ENCODE results near the gene RNF180. TPM values are rescaled to one million over a fixed set of nuclear protein-coding genes. Genes with fewer than 3 reads are reported as not detected.

The RNF180 gene
- total and polyA plus RNA-seq, 2 of the 8 experiments (the other 6 are each of a cell fraction or from before 2014, with no cell fraction given): 0.39 to 2.3 TPM

DNA sequence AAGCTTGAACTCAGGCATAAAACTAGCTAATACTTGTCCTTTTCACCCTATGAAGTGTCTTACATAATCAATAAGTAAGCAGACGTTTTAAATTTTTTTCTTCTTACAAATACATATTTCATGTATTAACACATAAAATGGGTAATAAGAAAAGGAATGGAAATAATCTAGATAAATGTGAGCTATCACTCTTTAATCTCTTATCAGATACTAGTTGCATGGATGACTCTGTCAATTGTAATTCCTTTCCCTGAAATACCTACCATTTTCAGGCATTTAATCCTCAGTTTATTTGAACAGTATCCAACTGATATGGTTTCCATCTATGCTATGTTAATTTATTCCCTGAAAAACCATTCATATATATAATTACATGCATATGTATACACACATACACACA is 174.1 kb downstream of the RNF180 start:
- Histone ChIP-seq H2BK20ac (ENCODE audit: low read length) (no peak overlapping the region), H3K27me3 (replicated peaks in 1 of 4; ENCODE audit: control insufficient read depth in 3 of 4, extremely low read depth in 1 of 4, insufficient read depth in 3 of 4, low read length in 3 of 4) (no peaks in the 10 kb centered on the region), H4K20me1 (replicated peaks in 1 of 2; ENCODE audit: control insufficient read depth in 1 of 2, insufficient read depth in 2 of 2, low read length in 2 of 2) (no peaks in the 10 kb centered on the region), H3K4me3 (ENCODE audit: extremely low read depth in 1 of 4, insufficient read depth in 2 of 4, low read depth in 3 of 4, low read length in 4 of 4) (no peak overlapping the region), H4K5ac (ENCODE audit: insufficient read length, low read depth, low read length) (no peak overlapping the region), H2BK5ac (ENCODE audit: low read depth, low read length) (no peak overlapping the region), H3K23ac (ENCODE audit: insufficient read length) (no peak overlapping the region), H3K36me3 (ENCODE audit: control insufficient read depth in 2 of 4, insufficient read depth in 4 of 4, low read length in 3 of 4) (no peaks in the 10 kb centered on the region), H3K4ac (replicated peaks; ENCODE audit: insufficient read length, low read depth, low read length) (no peak overlapping the region), H4K8ac (ENCODE audit: extremely low read depth, insufficient read depth, low read length) (no peak overlapping the region), H2AK5ac (ENCODE audit: low read depth, low read length) (no peak overlapping the region), H3K4me1 (replicated peaks in 1 of 4; ENCODE audit: control insufficient read depth in 3 of 4, insufficient read depth in 4 of 4, low read length in 3 of 4) (no peaks in the 10 kb centered on the region), H4K91ac (replicated peaks; ENCODE audit: insufficient read length, low read length) (no peak overlapping the region), H2BK15ac (ENCODE audit: low read length) (no peak overlapping the region), H3K14ac (ENCODE audit: insufficient read length) (no peak overlapping the region), H3K23me2 (ENCODE audit: low read depth, low read length) (no peaks in the 10 kb centered on the region), H3K9me3 (ENCODE audit: insufficient read depth in 2 of 2, low read depth in 1 of 2, low read length in 1 of 2) (no peaks in the 10 kb centered on the region), H3K27ac (ENCODE audit: low read depth, low read length) (no peak overlapping the region), H2BK12ac (ENCODE audit: low read depth, low read length) (no peak overlapping the region), H3K79me2 (ENCODE audit: control insufficient read depth in 1 of 2, insufficient read depth in 2 of 2, low read length in 2 of 2) (no peaks in the 10 kb centered on the region), H3K4me2 (ENCODE audit: insufficient read depth in 1 of 2, low read depth in 2 of 2, low read length in 2 of 2) (no peak overlapping the region), H3K9ac (replicated peaks in 1 of 4; ENCODE audit: extremely low read depth in 1 of 4, low read depth in 3 of 4, low read length in 3 of 4) (no peak overlapping the region), H3K18ac (ENCODE audit: extremely low read depth, low read length) (no peak overlapping the region), H2BK120ac (replicated peaks; ENCODE audit: low read depth, low read length) (no peak overlapping the region), H3K56ac (replicated peaks; ENCODE audit: insufficient read length, low read depth, low read length) (no peak overlapping the region), H3K79me1 (ENCODE audit: low read depth, low read length) (no peaks in the 10 kb centered on the region), H2AFZ (ENCODE audit: low read length) (no peak overlapping the region)
- POLR2A ChIA-PET (ENCODE audit: partially characterized antibody): no interaction called here
- no peak for DNase-seq (ENCODE audit: low read depth in 1 of 2, low spot score in 2 of 2)
- TF ChIP-seq SIN3A (conservative IDR thresholded peaks at IDR 0.05 in 1 of 2, IDR thresholded peaks at IDR 0.05 in 1 of 2; ENCODE audit: low read depth in 1 of 2, low read length in 2 of 2) (no peak), NANOG (IDR thresholded peaks at IDR 0.05; ENCODE audit: insufficient read depth, low read depth, low read length, poor library complexity, severe bottlenecking) (no peak), JUND (IDR thresholded peaks at IDR 0.05; ENCODE audit: low read length) (no peak), KDM4A (IDR thresholded peaks at IDR 0.05; ENCODE audit: low read depth, low read length, severe bottlenecking) (no peak), TBP (IDR thresholded peaks at IDR 0.05; ENCODE audit: low read depth, low read length) (no peak), EP300 (IDR thresholded peaks at IDR 0.05; ENCODE audit: borderline replicate concordance in 1 of 2, low read depth in 2 of 2, low read length in 2 of 2) (no peak)
- CTCF ChIA-PET (ENCODE audit: partially characterized antibody): interaction anchor here (1.1 kb wide), 1 partner anchor 445 kb away, joined by 3 read pairs; no protein-coding TSS in a partner anchor
- no peak for FAIRE-seq
- WGBS, 2 experiments (ENCODE audit: extremely low coverage in 1 of 2, insufficient coverage in 1 of 2, insufficient read length in 1 of 2, insufficient replicate concordance in 2 of 2, low coverage in 1 of 2, low lambda C conversion rate in 2 of 2, missing lambda C conversion rate in 1 of 2): 68% methylated on average over 1 of the region's 1 CpG; no CpG with 5 or more reads in 1 of the 2 experiments
